Measurements from ENCODE around the gene MBLAC1.

DNA sequence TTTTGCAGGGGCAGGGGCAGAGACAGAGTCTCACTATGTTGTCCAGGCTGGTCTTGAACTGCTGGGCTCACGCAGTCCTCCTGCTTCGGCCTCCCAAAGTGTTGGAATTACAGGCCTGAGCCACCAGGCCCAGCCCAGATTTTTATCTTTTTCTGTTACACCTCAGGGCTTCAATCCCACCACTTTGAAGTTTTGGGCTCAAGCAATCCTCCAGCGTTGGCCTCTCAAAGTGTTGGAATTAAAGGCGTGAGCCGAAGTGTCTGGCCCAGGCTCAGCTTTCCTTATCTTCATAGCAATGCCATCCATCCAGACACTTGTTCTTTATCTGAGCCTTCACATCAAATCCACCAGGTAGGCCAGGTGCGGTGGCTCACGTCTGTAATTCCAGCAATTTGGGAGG lies 11.7 kb upstream of the MBLAC1 start:
- no peak for TF ChIP-seq POLR2A (IDR thresholded peaks at IDR 0.05)
- TF ChIP-seq, protein P1, sequence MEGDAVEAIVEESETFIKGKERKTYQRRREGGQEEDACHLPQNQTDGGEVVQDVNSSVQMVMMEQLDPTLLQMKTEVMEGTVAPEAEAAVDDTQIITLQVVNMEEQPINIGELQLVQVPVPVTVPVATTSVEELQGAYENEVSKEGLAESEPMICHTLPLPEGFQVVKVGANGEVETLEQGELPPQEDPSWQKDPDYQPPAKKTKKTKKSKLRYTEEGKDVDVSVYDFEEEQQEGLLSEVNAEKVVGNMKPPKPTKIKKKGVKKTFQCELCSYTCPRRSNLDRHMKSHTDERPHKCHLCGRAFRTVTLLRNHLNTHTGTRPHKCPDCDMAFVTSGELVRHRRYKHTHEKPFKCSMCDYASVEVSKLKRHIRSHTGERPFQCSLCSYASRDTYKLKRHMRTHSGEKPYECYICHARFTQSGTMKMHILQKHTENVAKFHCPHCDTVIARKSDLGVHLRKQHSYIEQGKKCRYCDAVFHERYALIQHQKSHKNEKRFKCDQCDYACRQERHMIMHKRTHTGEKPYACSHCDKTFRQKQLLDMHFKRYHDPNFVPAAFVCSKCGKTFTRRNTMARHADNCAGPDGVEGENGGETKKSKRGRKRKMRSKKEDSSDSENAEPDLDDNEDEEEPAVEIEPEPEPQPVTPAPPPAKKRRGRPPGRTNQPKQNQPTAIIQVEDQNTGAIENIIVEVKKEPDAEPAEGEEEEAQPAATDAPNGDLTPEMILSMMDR (IDR thresholded peaks at IDR 0.05 in 4 of 5, conservative IDR thresholded peaks at IDR 0.05 in 1 of 5), result no peak
